ES-I3 (cell line): Measurements from ENCODE around the gene GNG12.
A peak's percentile ranks its signal among the peaks of the same experiment; 100 is the strongest.

Experiments
- H3K36me3 ChIP-seq: 2 replicates; pipeline ENCODE4 v1.6.1; 2013; ENCODE audit warnings: mild to moderate bottlenecking, low read length, control low read depth, moderate library complexity; ENCODE audit not compliant: insufficient read depth
- H3K4me1 ChIP-seq: 2 replicates; pipeline ENCODE4 v1.6.1; 2013; ENCODE audit warnings: mild to moderate bottlenecking, control low read depth, low read length; ENCODE audit not compliant: insufficient read depth
- H3K9ac ChIP-seq: 2 replicates; pipeline ENCODE4 v1.6.1; 2013; ENCODE audit warnings: low read depth, mild to moderate bottlenecking, low read length, moderate library complexity
- H3K9me3 ChIP-seq: 2 replicates; pipeline ENCODE4 v1.6.1; 2013; ENCODE audit warnings: mild to moderate bottlenecking, low read length, moderate library complexity; ENCODE audit not compliant: control insufficient read depth, insufficient read depth

Gene GNG12

DNA sequence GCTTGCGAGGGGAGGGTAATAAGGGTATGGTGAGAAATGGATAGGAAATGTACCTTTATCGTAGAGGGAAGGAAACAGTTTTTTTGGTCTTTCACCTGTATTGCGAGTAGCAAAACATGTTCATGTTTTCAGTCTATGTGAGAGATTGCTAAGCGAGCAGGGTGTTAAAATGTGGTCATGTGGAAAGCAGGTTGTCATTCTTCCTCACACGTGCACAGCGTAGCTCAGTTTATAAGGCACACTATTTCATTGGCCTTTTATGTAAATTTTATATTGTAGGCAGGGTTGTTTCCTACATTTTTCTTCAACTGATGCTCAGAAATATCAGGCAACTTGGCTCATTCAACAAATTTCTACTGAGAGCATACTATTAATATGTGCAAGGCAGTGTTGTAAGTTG, 18.5 kb upstream of the GNG12 start:
- H3K4me1 ChIP-seq = no peaks in the 10 kb centered on the region
- no peaks in the 10 kb centered on the region for H3K36me3 ChIP-seq
- H3K9me3 ChIP-seq = no peaks in the 10 kb centered on the region
- H3K9ac ChIP-seq = no peak overlapping the region

DNA sequence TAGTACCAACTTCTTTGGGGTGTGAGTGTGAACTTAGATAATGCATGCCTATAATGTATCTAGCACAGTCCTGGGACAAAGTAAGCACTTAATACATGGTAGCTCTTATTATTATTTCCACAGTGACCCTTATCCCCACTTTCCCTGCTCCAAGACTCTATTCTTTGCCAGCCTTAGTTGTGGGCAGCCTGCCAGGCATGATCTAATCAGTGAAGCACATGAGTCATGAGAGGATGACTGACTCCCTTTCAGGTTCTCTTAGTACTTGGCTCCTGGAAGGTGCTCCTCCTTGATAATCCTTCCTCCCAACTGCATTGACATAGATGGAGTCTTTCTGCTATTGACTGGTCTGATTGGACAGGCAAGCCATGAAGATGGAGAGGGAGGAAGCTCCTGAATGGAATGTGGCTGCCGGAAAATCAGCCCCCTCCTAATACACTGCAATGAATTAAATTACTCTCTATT, 17.4 kb upstream of the GNG12 start:
- no peak overlapping the region for H3K9ac ChIP-seq
- H3K9me3 ChIP-seq = no peaks in the 10 kb centered on the region
- no peaks in the 10 kb centered on the region for H3K36me3 ChIP-seq
- no peaks in the 10 kb centered on the region for H3K4me1 ChIP-seq

- Histone ChIP-seq H3K9me3 (no peaks in the 10 kb centered on the region), H3K9ac (no peak overlapping the region), H3K36me3 (no peaks in the 10 kb centered on the region), H3K4me1 (no peaks in the 10 kb centered on the region)
Measured at GRCh38 chr1:67850151-67850551, 16.9 kb upstream of the GNG12 start.

DNA sequence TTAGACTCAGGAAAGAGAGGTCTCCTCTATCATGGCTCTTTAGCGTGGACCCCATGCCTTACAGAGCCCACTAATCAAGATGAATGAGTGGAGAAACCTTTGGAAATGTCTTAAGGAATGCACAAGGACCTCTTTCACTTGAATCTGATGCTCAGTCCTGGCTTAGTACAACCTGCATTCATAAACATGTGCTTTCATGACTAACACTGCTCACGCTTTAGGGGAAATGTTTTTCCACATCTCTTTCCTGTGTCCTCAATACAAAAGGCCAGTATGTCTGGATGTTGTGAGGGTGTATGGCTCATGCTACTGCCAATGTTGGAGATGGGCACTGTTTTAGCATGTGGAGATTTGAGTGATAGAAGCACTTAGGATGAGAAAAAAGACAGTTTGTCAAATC, 14.2 kb upstream of the GNG12 start:
- Histone ChIP-seq H3K9ac (no peak overlapping the region), H3K4me1 (no peaks in the 10 kb centered on the region), H3K9me3 (no peaks in the 10 kb centered on the region), H3K36me3 (no peaks in the 10 kb centered on the region)

DNA sequence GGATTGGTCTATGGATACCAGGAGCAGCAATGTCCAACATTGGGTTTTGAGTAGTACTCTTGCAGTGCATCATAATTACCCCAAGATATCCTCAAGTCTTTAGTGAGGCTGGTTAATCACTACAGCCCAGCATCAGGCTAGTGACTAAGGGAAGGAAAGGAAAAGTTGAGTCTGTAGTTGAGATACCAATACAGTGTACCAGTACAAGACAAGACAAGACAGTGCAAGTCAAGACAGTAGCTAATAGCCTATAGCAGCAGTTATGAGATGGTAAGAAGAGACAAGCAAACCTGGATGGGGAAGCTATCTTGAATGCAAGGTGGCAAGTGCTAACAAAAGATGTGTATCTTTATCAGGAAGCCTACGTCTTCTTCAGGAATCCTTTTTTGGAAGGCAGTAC, 13.3 kb upstream of the GNG12 start:
- H3K36me3 ChIP-seq = no peaks in the 10 kb centered on the region
- no peaks in the 10 kb centered on the region for H3K9me3 ChIP-seq
- 0 out of 2 replicates have a peak, but pooled peaks cover 2% of the 10 kb centered on the region for H3K4me1 ChIP-seq
- H3K9ac ChIP-seq = no peak overlapping the region

DNA sequence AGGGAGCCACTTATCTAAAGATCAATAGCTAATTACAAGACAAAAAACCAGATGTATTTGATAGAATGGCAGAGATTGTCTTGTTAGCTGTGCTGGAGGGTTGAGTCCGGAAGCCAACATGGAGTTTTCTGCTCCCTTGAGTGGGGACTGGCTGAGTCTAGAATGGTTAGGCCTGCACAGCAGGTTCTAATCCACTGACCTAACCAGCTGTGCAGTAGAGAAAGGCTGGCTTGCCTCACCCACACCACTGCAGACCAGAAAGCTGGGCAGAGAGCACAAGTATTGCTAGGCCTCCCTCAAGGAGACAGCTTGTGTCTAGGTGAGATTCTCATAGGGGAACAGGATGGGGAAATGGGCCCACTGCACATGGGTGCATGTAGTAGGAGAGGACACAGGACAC, 11.7 kb upstream of the GNG12 start:
- H3K36me3 ChIP-seq = no peaks in the 10 kb centered on the region
- H3K9me3 ChIP-seq = no peaks in the 10 kb centered on the region
- peaks cover 18% of the 10 kb centered on the region for H3K4me1 ChIP-seq
- no peak overlapping the region for H3K9ac ChIP-seq

DNA sequence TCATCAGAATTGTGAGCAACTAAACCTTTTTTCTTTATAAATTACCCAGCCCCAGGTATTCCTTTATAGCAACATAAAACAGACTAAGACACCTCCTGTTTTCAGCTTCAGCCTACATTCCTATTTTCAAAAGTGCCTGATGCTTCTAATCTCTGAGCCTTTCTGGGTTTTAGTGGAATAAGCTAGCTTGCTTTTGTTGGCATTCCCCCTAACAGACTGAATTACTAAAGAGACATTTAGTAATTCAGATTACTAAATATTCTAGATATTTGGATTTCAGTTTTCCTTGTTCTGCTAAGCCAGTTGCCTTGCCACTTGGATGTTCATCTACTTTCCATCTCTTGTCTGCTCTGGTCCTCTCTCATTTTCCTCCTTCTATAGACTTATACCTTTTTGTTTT, 10.5 kb upstream of the GNG12 start:
- no peaks in the 10 kb centered on the region for H3K36me3 ChIP-seq
- peaks cover 29% of the 10 kb centered on the region for H3K4me1 ChIP-seq
- no peaks in the 10 kb centered on the region for H3K9me3 ChIP-seq
- H3K9ac ChIP-seq = no peak overlapping the region

- peaks cover 33% of the 10 kb centered on the region for H3K4me1 ChIP-seq
- no peaks in the 10 kb centered on the region for H3K36me3 ChIP-seq
- H3K9me3 ChIP-seq = no peaks in the 10 kb centered on the region
- H3K9ac ChIP-seq = no peak overlapping the region
Measured at GRCh38 chr1:67843331-67843730, 10.1 kb upstream of the GNG12 start.

DNA sequence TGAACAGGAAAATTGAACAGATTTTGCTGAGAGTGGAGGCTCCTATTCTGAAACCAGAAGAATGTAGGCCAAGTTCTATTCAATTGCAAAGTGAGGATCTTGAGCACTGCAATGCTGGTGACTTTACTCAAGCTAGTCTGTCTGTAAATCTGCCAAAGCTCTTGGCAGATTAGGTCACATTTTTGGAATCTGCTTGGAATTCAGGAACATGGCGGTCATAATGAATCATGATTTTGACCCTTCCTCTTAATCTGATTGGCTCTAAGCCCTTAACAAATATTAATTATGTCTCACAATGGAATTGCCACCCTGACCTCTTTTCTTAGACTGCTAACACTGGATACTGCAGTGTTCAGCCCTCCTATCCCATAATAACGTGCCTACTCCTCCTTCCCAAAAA, 7.2 kb upstream of the GNG12 start:
- Histone ChIP-seq H3K9ac (no peak overlapping the region), H3K9me3 (no peaks in the 10 kb centered on the region), H3K36me3 (no peaks in the 10 kb centered on the region), H3K4me1 (peaks cover 33% of the 10 kb centered on the region)

DNA sequence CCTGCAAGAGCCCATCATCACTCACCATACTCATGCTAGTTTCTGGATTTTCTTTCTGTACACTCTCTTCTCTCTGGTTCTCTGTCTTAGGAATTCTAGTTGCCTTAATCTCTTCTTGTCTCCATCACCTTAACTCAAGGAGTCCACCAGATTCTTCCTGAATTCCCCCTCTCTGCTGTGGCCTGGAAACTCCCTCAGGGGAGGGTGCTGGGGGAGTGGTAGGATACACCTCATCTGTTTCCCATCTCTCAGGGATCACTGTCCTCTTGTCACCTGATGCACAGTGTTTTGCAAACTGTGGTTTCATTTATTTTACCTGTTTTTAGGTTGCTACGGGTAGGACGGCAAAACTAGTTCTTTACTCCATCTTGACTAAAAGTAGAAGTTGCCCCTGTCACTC, 6.6 kb upstream of the GNG12 start:
- no peaks in the 10 kb centered on the region for H3K36me3 ChIP-seq
- no peaks in the 10 kb centered on the region for H3K9me3 ChIP-seq
- H3K4me1 ChIP-seq = peaks cover 33% of the 10 kb centered on the region
- H3K9ac ChIP-seq = no peak overlapping the region

- peaks cover 33% of the 10 kb centered on the region for H3K4me1 ChIP-seq
- H3K9ac ChIP-seq = no peak overlapping the region
Measured at GRCh38 chr1:67838180-67838910, 5.1 kb upstream of the GNG12 start.

DNA sequence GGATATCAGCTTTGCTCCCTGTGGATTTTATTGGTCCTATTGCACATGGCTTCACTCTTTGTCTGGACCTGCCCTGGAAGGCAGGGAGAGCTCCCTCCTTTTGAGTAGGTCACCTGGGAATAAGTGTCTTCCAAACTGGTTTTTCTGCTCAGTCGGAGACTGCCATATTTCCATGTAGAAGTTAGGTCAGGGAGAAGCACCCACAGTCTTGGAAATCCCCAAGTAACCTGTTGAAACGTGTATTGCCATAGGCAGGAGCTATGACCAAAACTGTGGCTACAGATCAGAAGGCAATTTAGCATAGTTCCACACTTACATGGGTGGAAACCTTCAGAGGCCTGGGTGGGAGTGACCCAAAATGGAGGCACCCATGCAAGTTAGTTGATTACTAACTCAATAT, 3.5 kb upstream of the GNG12 start:
- Histone ChIP-seq H3K9ac (no peak overlapping the region), H3K4me1 (peaks cover 33% of the 10 kb centered on the region), H3K36me3 (no peaks in the 10 kb centered on the region), H3K9me3 (no peaks in the 10 kb centered on the region)

More at GRCh38 chr1:67838180-67838910, 5.1 kb upstream of the GNG12 start:
- H3K9me3 ChIP-seq = no peaks in the 10 kb centered on the region
- no peaks in the 10 kb centered on the region for H3K36me3 ChIP-seq

GRCh38 chr1:67835663-67836452, 2.6 kb upstream of the GNG12 start:
- Histone ChIP-seq H3K9me3 (no peaks in the 10 kb centered on the region), H3K36me3 (no peaks in the 10 kb centered on the region), H3K4me1 (peaks cover 29% of the 10 kb centered on the region), H3K9ac (no peak overlapping the region)

GRCh38 chr1:67834246-67834877, 1.1 kb upstream of the GNG12 start:
- peak overlapping the region; percentile 69; the same call in 1 of the 2 replicates for H3K9ac ChIP-seq
- peaks cover 14% of the 10 kb centered on the region for H3K4me1 ChIP-seq
- no peaks in the 10 kb centered on the region for H3K9me3 ChIP-seq
- no peaks in the 10 kb centered on the region for H3K36me3 ChIP-seq

DNA sequence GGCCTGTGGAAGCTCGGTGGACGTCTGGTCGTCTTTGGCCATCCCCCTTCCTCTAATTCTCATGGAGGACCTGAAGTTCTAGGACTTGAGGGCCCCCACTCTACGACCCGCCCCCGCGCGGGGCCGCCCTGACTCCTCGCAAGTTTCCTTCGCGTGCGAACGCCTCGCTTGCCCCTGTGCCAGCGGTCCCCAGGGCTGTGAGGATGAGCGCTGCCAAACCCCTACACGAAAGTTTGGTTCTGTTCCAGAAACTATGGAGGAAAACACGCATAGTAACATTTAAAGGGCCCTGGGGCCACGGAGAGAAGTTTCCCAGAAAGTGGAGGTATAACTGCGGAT, 304 bp upstream of the GNG12 start:
- Histone ChIP-seq H3K36me3 (no peaks in the 10 kb centered on the region), H3K9me3 (no peaks in the 10 kb centered on the region), H3K9ac (peak overlapping the region; percentile 69; the same call in 1 of the 2 replicates), H3K4me1 (peaks cover 7% of the 10 kb centered on the region)
